CD14-positive monocyte (primary cell): ENCODE measurements around the gene UBXN11. TPM values are rescaled to one million over a fixed set of nuclear protein-coding genes. Genes with fewer than 3 reads are reported as not detected.

ENCODE experiments used
- DNase-seq, 3 donors: peaks; one replicate each; pipeline ENCODE4 v3.0.0-alpha.2; 2011 to 2022
- H2AFZ ChIP-seq: 2 replicates; pipeline ENCODE4 v1.6.0; 2012; ENCODE audit warnings: mild to moderate bottlenecking, low read depth, low read length, inconsistent platforms; ENCODE audit not compliant: insufficient read depth, poor library complexity, severe bottlenecking
- H3K27ac ChIP-seq, 2 donors: 1 replicate in 1 of 2; 2 replicates in 1 of 2; pipeline ENCODE4 v1.5.1; 2012 to 2013; ENCODE audit warnings: low read length in 2 of 2, control low read depth in 1 of 2, inconsistent platforms in 1 of 2, low read depth in 1 of 2, mild to moderate bottlenecking in 1 of 2
- H3K27me3 ChIP-seq, 2 donors: one replicate each; pipeline versions ENCODE4 v1.6.0 to v1.6.1; 2011 to 2013; ENCODE audit warnings: low read length in 2 of 2; ENCODE audit not compliant: control insufficient read depth in 2 of 2, insufficient read depth in 2 of 2
- H3K36me3 ChIP-seq, 2 donors: replicated peaks in 1 of 2; 1 replicate in 1 of 2; 2 replicates in 1 of 2; pipeline versions ENCODE4 v1.5.1 to v1.6.1; 2012 to 2013; ENCODE audit warnings: low read length in 2 of 2, control low read depth in 1 of 2, inconsistent platforms in 1 of 2, mild to moderate bottlenecking in 1 of 2; ENCODE audit not compliant: insufficient read depth in 2 of 2, control insufficient read depth in 1 of 2
- H3K4me1 ChIP-seq, 2 donors: 1 replicate in 1 of 2; 2 replicates in 1 of 2; pipeline versions ENCODE4 v1.5.1 to v1.6.1; 2012 to 2013; ENCODE audit warnings: low read length in 2 of 2, control low read depth in 1 of 2, inconsistent platforms in 1 of 2, mild to moderate bottlenecking in 1 of 2, moderate library complexity in 1 of 2; ENCODE audit not compliant: insufficient read depth in 2 of 2, control insufficient read depth in 1 of 2
- H3K4me2 ChIP-seq: replicated peaks from 2 replicates; pipeline ENCODE3; 2012; ENCODE audit warnings: low read length, moderate library complexity, mild to moderate bottlenecking; ENCODE audit not compliant: poor library complexity, severe bottlenecking; ENCODE audit errors: extremely low read depth
- H3K4me3 ChIP-seq, 3 experiments: fragments of 200-600 bp in 1 of 3; sonication (generic) in 1 of 3; replicated peaks in 1 of 3; 1 replicate in 2 of 3; 2 replicates in 1 of 3; pipeline ENCODE4 v1.5.1; 2011 to 2013; ENCODE audit warnings: low read length in 3 of 3, mild to moderate bottlenecking in 3 of 3, control low read depth in 2 of 3, low read depth in 2 of 3, inconsistent platforms in 1 of 3, moderate library complexity in 1 of 3
- H3K79me2 ChIP-seq: 2 replicates; pipeline ENCODE4 v1.6.0; 2012; ENCODE audit warnings: mild to moderate bottlenecking, control low read depth, inconsistent platforms, low read length, moderate library complexity; ENCODE audit not compliant: insufficient read depth
- H3K9ac ChIP-seq: 2 replicates; pipeline ENCODE4 v1.6.0; 2017; ENCODE audit warnings: low read length, mild to moderate bottlenecking; ENCODE audit not compliant: insufficient read depth, poor library complexity, severe bottlenecking
- H3K9me3 ChIP-seq, 2 donors: replicated peaks in 1 of 2; 1 replicate in 1 of 2; 2 replicates in 1 of 2; pipeline versions ENCODE4 v1.5.1 to v1.6.1; 2012 to 2013; ENCODE audit warnings: low read length in 2 of 2, control low read depth in 1 of 2; ENCODE audit not compliant: control insufficient read depth in 1 of 2, insufficient read depth in 1 of 2
- H4K20me1 ChIP-seq: 2 replicates; pipeline ENCODE4 v1.6.0; 2012; ENCODE audit warnings: mild to moderate bottlenecking, low read length, control low read depth, moderate library complexity; ENCODE audit not compliant: insufficient read depth
- H3K27ac Mint-ChIP-seq, 7 donors: one replicate each; pipeline ENCODE4 v1.8.0; 2020; ENCODE audit warnings: mild to moderate bottlenecking in 7 of 7, mixed read lengths in 7 of 7, moderate library complexity in 6 of 7, inconsistent platforms in 2 of 7
- H3K27me3 Mint-ChIP-seq, 3 donors: one replicate each; pipeline ENCODE4 v1.8.0; 2021 to 2022; ENCODE audit warnings: low read depth in 3 of 3, mild to moderate bottlenecking in 3 of 3, mixed read lengths in 3 of 3, moderate library complexity in 3 of 3, inconsistent platforms in 1 of 3
- H3K36me3 Mint-ChIP-seq, 2 donors: one replicate each; pipeline ENCODE4 v1.8.0; 2020; ENCODE audit warnings: mixed read lengths in 2 of 2, inconsistent platforms in 1 of 2, mild to moderate bottlenecking in 1 of 2
- H3K4me1 Mint-ChIP-seq: one replicate; pipeline ENCODE4 v1.8.0; 2020; ENCODE audit warnings: mild to moderate bottlenecking, mixed read lengths
- H3K4me3 Mint-ChIP-seq, 2 donors: one replicate each; pipeline ENCODE4 v1.8.0; 2020; ENCODE audit warnings: mild to moderate bottlenecking in 2 of 2, mixed read lengths in 2 of 2, moderate library complexity in 1 of 2
- H3K9me3 Mint-ChIP-seq, 7 donors: one replicate each; pipeline ENCODE4 v1.8.0; 2020 to 2022; ENCODE audit warnings: mixed read lengths in 7 of 7, mild to moderate bottlenecking in 6 of 7, moderate library complexity in 6 of 7, inconsistent platforms in 2 of 7
- CTCF ChIP-seq: fragments of 200-600 bp; IDR thresholded peaks from one replicate; pipeline ENCODE4 v1.8.0; 2022; ENCODE audit warnings: antibody characterized with exemption, mild to moderate bottlenecking
- WGBS: methylation state at CpG from one replicate; pipeline ENCODE4 v1.1.5; 2013; ENCODE audit warnings: missing lambda C conversion rate; ENCODE audit not compliant: insufficient coverage; 5-methylcytosine and 5-hydroxymethylcytosine counted together
- intact Hi-C, 2 donors: fragments of 100-400 bp; cut with micrococcal nuclease; formaldehyde crosslinking; loops; one replicate each; pipeline versions ENCODE4 v1.15.0 to v1.15.1; 2023
- polyA plus RNA-seq, 3 donors: library from polyadenylated mRNA; depleted of rRNA in 1 of 3; unstranded in 2 of 3; stranded (reverse) in 1 of 3; fragments of 300-500 nt in 2 of 3; fragments of >200 nt in 1 of 3; fragmentation: Illumina TruSeq in 2 of 3; gene quantifications; 1 replicate in 2 of 3; 2 replicates in 1 of 3; pipeline ENCODE4 v1.2.3, GENCODE V29; 2012 to 2021

Gene UBXN11
- polyA plus RNA-seq, 3 donors = 48.0 to 885 (median 52.1) TPM

GRCh38 chr1:26356106-26356505 is 49.7 kb upstream of the UBXN11 start:
- no peak for TF ChIP-seq CTCF
- Histone ChIP-seq H3K4me1 (peaks cover 10 to 12% of the 10 kb centered on the region in 2 donors), H3K79me2 (no peaks in the 10 kb centered on the region), H3K4me3 (no peak overlapping the region), H3K27me3 (peaks cover 24 to 32% of the 10 kb centered on the region in 2 donors), H3K4me2 (no peak overlapping the region), H3K27ac (no peak overlapping the region), H3K9me3 (no peaks in the 10 kb centered on the region), H4K20me1 (no peaks in the 10 kb centered on the region), H3K36me3 (no peaks in the 10 kb centered on the region), H2AFZ (no peak overlapping the region), H3K9ac (no peak overlapping the region)
- intact Hi-C loops = no loop called here
- H3K4me1 Mint-ChIP-seq = peaks cover 20% of the 10 kb centered on the region
- no peak for DNase-seq
- peaks cover 41 to 50% (median 46%) of the 10 kb centered on the region in 3 donors for H3K27me3 Mint-ChIP-seq
- H3K4me3 Mint-ChIP-seq = no peak overlapping the region
- peaks cover 0 to 3% of the 10 kb centered on the region in 2 donors for H3K36me3 Mint-ChIP-seq
- H3K27ac Mint-ChIP-seq = no peak overlapping the region
- peaks cover 0 to 19% (median 3%) of the 10 kb centered on the region in 7 donors for H3K9me3 Mint-ChIP-seq
- WGBS = 92% methylated on average over 2 of the region's 5 CpGs

- no peak for TF ChIP-seq CTCF
- no peaks in the 10 kb centered on the region for H3K79me2 ChIP-seq
- no peak overlapping the region for H3K27ac Mint-ChIP-seq
- H3K36me3 ChIP-seq = no peaks in the 10 kb centered on the region
- no peak for DNase-seq
- H3K9ac ChIP-seq = no peak overlapping the region
- H2AFZ ChIP-seq = no peak overlapping the region
- H3K9me3 ChIP-seq = no peaks in the 10 kb centered on the region
- H3K4me1 ChIP-seq = peaks cover 2 to 4% of the 10 kb centered on the region in 2 donors
- peaks cover 8% of the 10 kb centered on the region for H3K4me1 Mint-ChIP-seq
- whole genome bisulfite sequencing = 97% methylated on average over 8 of the region's 9 CpGs
- H3K9me3 Mint-ChIP-seq = peaks cover 0 to 9% (median 3%) of the 10 kb centered on the region in 7 donors
- H3K4me2 ChIP-seq = no peak overlapping the region
- H3K36me3 Mint-ChIP-seq = no peaks in the 10 kb centered on the region
- peaks cover 14 to 21% of the 10 kb centered on the region in 2 donors for H3K27me3 ChIP-seq
- no peaks in the 10 kb centered on the region for H4K20me1 ChIP-seq
- no peak overlapping the region for H3K4me3 Mint-ChIP-seq
- peaks cover 30 to 38% (median 35%) of the 10 kb centered on the region in 3 donors for H3K27me3 Mint-ChIP-seq
- no peak overlapping the region for H3K27ac ChIP-seq
- no peak overlapping the region for H3K4me3 ChIP-seq
- intact Hi-C loops = no loop called here
Observed at GRCh38 chr1:26354972-26355371, 48.5 kb upstream of the UBXN11 start.
